GM19468 (cell line): ENCODE measurements around the gene SPECC1.
"Not testable (repeated sequence)": the region's sequence is repeated elsewhere in the genome, so short reads cannot be mapped to it uniquely, and the experiment has no call there.

Experiments
- ATAC-seq: cut with Tn5 transposase; IDR thresholded peaks from one replicate; pipeline ENCODE4 v1.9.1; 2021; ENCODE audit warnings: mild to moderate bottlenecking, moderate library complexity, moderate number of reproducible peaks; ENCODE audit not compliant: unreplicated experiment; ENCODE audit errors: extremely low read depth

Gene SPECC1

GRCh38 chr17:20089756-20090547, 80.8 kb downstream of the SPECC1 start:
- no peak for ATAC-seq

GRCh38 chr17:20091174-20092029, 82.2 kb downstream of the SPECC1 start:
- ATAC-seq: no peak

GRCh38 chr17:20092261-20092867, 83.2 kb downstream of the SPECC1 start:
- ATAC-seq: no peak

GRCh38 chr17:20092973-20093626, 83.9 kb downstream of the SPECC1 start:
- no peak for ATAC-seq

DNA sequence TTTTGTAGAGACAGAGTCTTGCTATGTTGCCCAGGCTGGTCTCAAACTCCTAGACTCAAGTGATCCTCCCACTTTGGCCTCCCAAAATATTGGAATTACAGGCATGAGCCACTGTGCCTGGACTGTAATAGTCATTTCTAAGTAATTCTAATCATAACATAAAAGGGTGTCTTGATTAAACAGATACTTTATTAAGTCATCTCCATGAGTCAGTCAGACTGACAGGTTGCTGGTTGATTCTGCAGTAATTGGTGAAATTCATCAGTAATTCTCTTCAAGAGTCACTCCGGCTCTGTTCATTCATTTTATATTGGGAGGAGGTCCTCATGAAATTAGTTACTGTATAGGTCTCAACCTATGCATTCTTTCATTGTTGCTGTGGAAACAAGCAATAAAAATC, 85.6 kb downstream of the SPECC1 start:
- no peak for ATAC-seq

- ATAC-seq: no peak
Measured at GRCh38 chr17:20095336-20096080, 86.3 kb downstream of the SPECC1 start.

- ATAC-seq: no peak
Measured at GRCh38 chr17:20096430-20096829, 87.3 kb downstream of the SPECC1 start.

DNA sequence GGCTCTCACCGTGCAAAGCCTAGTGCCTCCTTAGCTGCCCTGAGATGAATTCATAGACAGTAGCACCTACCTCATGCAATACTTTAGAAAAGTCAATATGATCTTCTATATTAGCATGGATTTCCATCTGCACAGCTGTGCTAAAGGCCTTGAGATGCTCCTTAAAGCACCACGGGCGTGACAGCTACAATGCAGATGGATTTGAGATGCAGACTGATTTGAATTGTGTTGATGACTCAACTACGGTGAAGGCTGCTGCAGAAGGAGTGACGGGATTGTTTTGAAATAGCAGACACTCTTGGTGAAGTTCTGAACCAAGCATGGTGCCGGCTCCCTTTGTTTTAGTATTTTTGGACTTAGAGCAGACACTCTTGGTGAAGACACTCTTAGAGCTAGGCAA, 88.2 kb downstream of the SPECC1 start:
- no peak for ATAC-seq

DNA sequence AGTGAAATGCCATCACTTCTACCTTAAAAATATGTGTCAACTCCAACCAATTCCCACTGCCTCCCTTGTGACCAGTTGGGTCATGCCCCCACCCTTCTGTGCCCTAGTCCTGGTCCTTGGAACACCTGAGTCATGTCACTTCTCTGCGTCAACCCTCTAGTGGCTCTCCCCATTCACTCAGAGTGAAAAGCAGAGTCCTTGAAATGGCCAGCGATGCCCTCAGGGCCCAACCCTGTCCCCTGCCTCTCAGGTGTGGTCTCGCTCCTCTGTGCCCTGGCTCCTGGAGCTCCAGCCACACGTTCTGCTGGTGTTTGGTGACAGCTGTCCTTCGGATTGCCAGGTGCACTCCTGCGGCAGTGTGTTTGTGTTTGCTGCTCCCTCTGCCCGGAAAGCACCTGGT, 89.2 kb downstream of the SPECC1 start:
- no peak for ATAC-seq

DNA sequence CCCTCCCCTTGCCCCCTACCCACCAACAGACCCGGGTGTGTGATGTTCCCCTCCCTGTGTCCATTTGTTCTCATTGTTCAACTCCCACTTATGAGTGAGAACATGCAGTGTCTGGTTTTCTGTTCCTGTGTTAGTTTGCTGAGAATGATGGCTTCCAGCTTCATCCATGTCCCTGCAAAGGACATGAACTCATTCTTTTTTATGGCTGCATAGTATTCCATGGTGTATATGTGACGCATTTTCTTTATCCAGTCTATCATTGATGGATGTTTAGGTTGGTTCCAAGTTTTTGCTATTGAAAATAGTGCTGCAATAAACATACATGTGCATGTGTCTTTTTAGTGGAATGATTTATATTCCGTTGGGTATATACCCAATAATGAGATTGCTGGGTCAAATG, 91.6 kb downstream of the SPECC1 start:
- ATAC-seq: not testable (repeated sequence)

DNA sequence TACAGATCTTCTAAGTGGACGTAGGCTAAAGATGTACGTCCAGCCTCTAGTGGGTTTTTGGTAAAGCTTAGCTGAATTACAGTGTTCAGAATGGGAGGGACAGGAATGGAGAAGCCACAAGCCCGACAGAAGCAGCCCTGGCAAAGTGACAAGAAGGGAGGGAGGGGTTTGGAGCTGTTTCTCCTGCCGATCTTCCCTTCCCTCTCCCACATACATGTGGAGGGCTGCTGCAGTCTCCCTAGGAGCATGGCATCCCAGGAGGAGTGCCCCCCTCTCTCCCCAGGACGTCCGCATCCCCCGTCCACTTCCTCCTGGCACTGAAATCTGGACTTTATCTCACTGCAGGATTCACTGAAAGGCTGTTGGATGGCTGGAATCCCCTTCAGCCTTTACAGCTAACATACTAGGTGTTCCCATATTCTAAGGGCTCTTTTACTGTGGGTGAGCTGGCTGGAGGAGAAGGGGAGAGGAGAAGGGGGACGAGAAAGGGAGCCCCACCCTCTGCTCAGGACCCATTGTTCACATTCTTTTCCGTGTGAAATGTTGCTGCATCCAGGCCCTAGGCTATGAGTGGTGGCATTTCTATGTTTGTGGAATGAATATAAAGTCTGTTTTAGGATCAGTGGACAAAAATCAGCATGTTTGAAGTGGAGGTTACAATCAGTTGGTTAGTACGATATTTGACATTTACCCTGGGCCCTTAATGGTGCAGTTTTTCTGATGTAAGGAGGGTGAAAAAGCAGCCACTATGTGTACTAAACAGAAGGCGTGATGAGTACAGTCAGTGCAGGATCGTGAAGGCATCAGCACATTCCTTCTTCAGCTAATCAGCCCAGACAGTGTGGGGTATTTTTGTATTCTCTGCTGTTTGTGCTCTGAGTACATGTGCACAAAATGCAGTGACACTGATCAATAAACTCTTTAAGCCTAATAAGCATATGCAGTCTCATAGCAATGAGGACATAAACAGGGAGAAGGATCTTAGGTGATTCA, 94.6 kb downstream of the SPECC1 start:
- no peak for ATAC-seq

DNA sequence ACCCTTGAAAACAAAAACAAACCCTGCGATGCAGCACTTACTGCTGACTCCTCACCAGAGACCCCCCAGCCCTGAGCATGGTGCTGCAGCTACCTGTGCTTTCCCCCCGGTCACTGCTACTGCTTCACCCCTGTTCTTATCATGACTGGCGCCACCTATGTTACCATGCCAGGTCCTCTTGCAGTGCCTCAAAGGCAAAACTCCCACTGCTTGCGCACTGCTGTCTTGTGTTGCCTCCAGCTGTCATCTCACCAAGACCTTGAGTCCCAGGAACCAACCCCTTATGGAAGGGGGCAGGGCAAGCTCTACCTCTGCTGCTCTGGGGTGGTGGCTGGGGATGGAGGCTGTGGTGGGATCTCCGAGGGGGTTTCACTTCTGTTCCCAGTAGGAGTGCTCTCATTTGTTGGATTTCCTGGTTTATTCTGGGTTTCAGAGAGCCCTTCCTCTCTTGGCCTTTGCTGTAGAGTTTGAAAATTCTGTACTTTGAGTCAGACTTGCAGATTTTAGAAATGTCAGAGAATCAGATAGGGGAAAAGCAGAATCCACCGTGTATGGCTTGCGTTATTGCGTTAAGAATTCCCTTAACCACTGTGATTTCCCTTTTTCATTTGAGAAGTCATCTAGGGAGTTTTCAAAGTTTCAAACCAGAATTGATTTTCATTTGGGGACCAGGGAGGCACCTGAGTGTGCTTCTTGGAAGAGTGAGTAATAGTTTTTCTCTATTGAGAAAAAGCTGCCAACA, 96.6 kb downstream of the SPECC1 start:
- no peak for ATAC-seq

- not testable (repeated sequence) for ATAC-seq
Measured at GRCh38 chr17:20106446-20106845, 97.3 kb downstream of the SPECC1 start.

DNA sequence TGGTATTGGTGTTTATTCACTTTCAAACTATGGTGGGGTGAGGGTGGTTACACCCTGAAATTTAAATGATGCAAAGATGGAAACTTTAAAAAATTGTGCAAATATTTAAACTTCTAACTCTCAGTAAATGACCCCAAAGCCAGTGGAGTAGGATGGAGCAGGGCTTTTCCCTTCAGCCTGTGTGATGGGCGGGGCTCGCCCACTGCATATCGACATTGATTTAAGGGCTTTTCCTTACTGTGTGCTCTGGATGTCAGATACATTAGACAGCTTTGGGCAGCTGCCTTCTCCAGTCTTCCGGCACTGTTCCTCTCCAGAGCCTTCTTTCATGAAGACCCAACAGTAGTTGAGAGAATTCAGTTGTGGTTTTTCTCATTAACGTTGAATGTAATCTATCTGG, 99.9 kb downstream of the SPECC1 start:
- no peak for ATAC-seq

DNA sequence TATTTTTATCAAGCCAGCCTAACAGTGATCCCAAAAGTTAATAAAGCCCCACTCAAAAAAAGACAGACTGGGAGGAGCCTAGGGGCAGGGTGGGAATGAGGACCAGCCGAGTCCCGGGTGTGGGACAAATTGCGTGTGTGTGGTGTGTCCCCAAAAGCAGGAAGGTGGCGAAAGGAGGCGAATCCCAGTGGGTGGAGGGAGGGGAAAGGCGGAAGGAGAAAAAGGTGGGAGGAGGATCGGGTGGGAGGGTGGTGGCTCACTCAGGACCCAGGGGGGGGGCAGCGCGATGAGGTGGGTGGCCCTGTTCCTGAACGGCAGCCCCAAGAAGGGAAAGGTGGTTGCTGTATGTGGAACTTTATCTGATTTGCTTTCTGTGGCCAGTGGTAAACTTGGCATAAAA, 102.4 kb downstream of the SPECC1 start:
- ATAC-seq: no peak

DNA sequence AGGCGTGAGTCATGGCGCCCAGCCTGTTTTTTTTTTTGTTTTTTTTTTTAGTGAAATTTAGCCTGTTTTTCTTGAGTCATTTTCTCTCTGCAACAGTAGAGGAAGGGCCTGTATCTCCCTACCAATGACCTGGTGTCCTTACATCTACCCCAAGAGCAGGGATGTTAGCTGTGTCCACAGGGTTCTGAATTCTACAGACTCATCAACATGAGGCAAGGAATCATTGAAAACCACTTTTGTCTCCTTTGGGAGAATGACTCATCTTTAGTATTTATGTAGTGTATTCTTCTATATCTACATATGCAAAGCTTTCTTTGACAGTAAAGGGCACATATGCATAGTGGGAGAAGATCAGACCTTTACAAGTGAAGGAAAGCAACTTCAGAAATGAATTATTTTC, 105.3 kb downstream of the SPECC1 start:
- ATAC-seq: no peak

DNA sequence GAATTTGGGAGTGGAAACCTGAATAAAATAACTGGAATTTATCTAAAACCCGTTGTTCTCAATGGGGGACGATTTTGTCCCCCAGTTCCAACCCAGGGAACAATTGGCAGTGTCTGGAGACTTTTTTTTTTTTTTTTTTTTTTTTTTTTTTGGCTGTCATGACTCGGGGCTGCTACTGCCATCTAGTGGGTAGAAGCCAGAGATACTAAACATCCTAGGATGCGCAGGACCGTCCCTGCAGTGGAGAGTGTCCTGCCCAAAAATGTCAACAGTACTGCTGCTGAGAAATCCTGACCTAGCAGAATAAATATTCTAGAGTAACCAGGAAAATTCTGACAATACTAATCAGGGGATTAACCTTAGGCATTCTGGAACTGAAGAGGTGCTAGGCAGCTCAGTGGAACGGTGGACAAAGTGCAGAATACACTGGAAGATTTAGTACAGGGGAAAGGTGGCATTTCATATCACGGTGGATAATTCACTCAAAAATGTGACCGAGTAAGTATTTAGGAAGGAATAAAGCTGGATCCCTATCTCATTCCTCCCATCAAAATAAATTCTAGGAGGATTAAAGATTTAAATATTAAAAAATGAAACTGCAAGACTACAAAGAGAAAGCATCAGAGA, 107.6 kb downstream of the SPECC1 start:
- no peak for ATAC-seq

- no peak for ATAC-seq
Measured at GRCh38 chr17:20118280-20118679, 109.1 kb downstream of the SPECC1 start.
